ENCODE results near the gene GPM6B.

Gene GPM6B

DNA sequence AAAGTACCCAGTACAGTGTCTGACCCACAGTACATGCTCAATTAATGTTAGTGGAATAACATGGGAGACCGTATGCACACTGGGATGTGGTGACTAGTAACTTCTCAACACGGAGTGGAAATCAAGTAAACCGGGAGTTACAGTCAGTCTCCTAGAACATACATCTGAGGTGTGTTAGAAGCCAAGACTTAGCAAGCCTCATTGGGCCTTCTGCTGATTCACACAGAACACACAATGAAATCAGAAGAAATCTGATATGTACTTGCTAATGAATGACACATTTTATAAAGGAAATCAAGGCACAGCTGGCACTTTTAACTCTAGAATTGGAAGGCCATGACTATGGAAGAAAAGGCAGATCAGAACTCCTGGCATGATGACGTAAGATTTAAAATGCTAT lies 95.5 kb downstream of the GPM6B start:
- DNase-seq: no peak

Measured in suppressor macrophage treated with lipopolysaccharide for 1 hour (primary cell).